ENCODE measurements around the gene RFC2. TPM values are rescaled to one million over a fixed set of nuclear protein-coding genes. Genes with fewer than 3 reads are reported as not detected.

RFC2 gene
- total and polyA plus RNA-seq, 10 of the 15 experiments (the other 5 are each of a cell fraction or from before 2014, with no cell fraction given): 25.8 to 145 (median 90.9) TPM

GRCh38 chr7:74289018-74289658 lies 34.9 kb upstream of the RFC2 start, which contains the start of gene CLIP2:
Gene CLIP2 (plus strand): TSS chr7:74289407. CDS start chr7:74317547, 28,140 bp downstream.
- peak within 1 kb of the TSS; percentile 93 for H3K4me2 ChIP-seq (ENCODE audit: control insufficient read depth, insufficient read depth)
- POLR2A ChIA-PET: interaction anchor here (0.5 to 8.7 kb wide), 10 partner anchors 10 to 83 kb away, joined by 3 to 171 read pairs (median 4); partner anchors contain the start of gene LAT2
- CTCF ChIA-PET: interaction anchor here (1.1 to 9.2 kb wide), 6 partner anchors 13 to 82 kb away, joined by 3 to 103 read pairs (median 34); partner anchors contain the start of gene LAT2
- no peak for DNase-seq (ENCODE audit: low read depth, low spot score)
- H3K27ac ChIP-seq (ENCODE audit: control insufficient read depth, insufficient read depth): peak within 1 kb of the TSS; percentile 93
- FAIRE-seq: no peak
- BruUV-seq (replicated peaks): no TSS peak
- peak within 1 kb of the TSS; percentile 97 for H3K4me3 ChIP-seq
- RAD21 ChIA-PET (ENCODE audit: unreplicated experiment): interaction anchor here (0.8 to 12.0 kb wide), 12 partner anchors 10 to 112 kb away, joined by 3 to 169 read pairs (median 8); partner anchors contain the start of gene LAT2
- in situ Hi-C loops (cut with MboI): loop anchor here (5.0 kb wide), 1 partner anchor 82 kb away; no protein-coding TSS in a partner anchor
- no peaks in the 10 kb centered on the region for H3K9me3 ChIP-seq (replicated peaks; ENCODE audit: control insufficient read depth, insufficient read depth, low read length)
- peak within 1 kb of the TSS; percentile 91 for H3K9ac ChIP-seq (ENCODE audit: control insufficient read depth, insufficient read depth, low read length)
- ATAC-seq: peak; percentile 49
- peaks cover 3% of the 10 kb centered on the region; the same call in 1 of the 2 replicates for H4K20me1 ChIP-seq (ENCODE audit: control insufficient read depth, insufficient read depth)
- no peaks in the 10 kb centered on the region for H3K36me3 ChIP-seq (ENCODE audit: control insufficient read depth in 2 of 2, insufficient read depth in 2 of 2, low read length in 1 of 2)
- intact Hi-C loops (cut with micrococcal nuclease; ENCODE audit: unreplicated experiment): loop anchor here (1.0 to 10.0 kb wide), 5 partner anchors 18 to 376 kb away; partner anchors contain the start of gene RFC2
- SMC1A ChIA-PET (ENCODE audit: uncharacterized antibody, unreplicated experiment): interaction anchor here (1.3 to 12.0 kb wide), 7 partner anchors 10 to 112 kb away, joined by 4 to 285 read pairs (median 7); no protein-coding TSS in a partner anchor
- H3K4me1 ChIP-seq (ENCODE audit: control insufficient read depth, insufficient read depth, low read length): peaks cover 44% of the 10 kb centered on the region
- no peaks in the 10 kb centered on the region for H3K27me3 ChIP-seq (replicated peaks in 1 of 2; ENCODE audit: control insufficient read depth in 2 of 2, insufficient read depth in 2 of 2, low read length in 1 of 2)
- WGBS (ENCODE audit: insufficient coverage, insufficient replicate concordance, low lambda C conversion rate, missing lambda C conversion rate): 2% methylated on average over 47 of the region's 67 CpGs
- peak within 1 kb of the TSS; percentile 90 for H2AFZ ChIP-seq (ENCODE audit: control insufficient read depth, low read depth, low read length)
- H3K79me2 ChIP-seq (ENCODE audit: control insufficient read depth, insufficient read depth, low read length): peaks cover 71% of the 10 kb centered on the region
- 0 out of 2 replicates have a peak, but pooled peaks have one; percentile 13 for TF ChIP-seq ZNF24 (IDR thresholded peaks at IDR 0.05)
- TF ChIP-seq POU2F2 (IDR thresholded peaks at IDR 0.05; ENCODE audit: borderline replicate concordance, low read depth, low read length): no peak
- TF ChIP-seq MTA3 (IDR thresholded peaks at IDR 0.05; ENCODE audit: borderline replicate concordance, low read length): no peak
- TF ChIP-seq HSF1 (IDR thresholded peaks at IDR 0.05; ENCODE audit: low read depth, low read length): no peak
- TF ChIP-seq RAD21 (IDR thresholded peaks at IDR 0.05; ENCODE audit: insufficient read depth, low read depth, low read length): 0 out of 2 replicates have a peak, but pooled peaks have one; percentile 5
- TF ChIP-seq MEF2A (IDR thresholded peaks at IDR 0.05; ENCODE audit: insufficient read depth, low read depth, low read length): no peak
- TF ChIP-seq ASH2L (IDR thresholded peaks at IDR 0.05; ENCODE audit: borderline replicate concordance, low read depth): no peak
- no peak for TF ChIP-seq TCF3 (IDR thresholded peaks at IDR 0.05; ENCODE audit: borderline replicate concordance, insufficient read depth, low read depth, low read length)
- 0 out of 2 replicates have a peak, but pooled peaks have one; percentile 26 for TF ChIP-seq SIN3A (IDR thresholded peaks at IDR 0.05; ENCODE audit: low read depth, low read length)
- no peak for TF ChIP-seq BCL3 (IDR thresholded peaks at IDR 0.05; ENCODE audit: borderline replicate concordance, insufficient read depth, low read depth, low read length, poor library complexity, severe bottlenecking)
- TF ChIP-seq SREBF1 (IDR thresholded peaks at IDR 0.05; ENCODE audit: low read length): no peak
- peak; percentile 2; the same call in 1 of the 2 replicates for TF ChIP-seq GATAD2B (conservative IDR thresholded peaks at IDR 0.05; ENCODE audit: low read depth)
- no peak for TF ChIP-seq PKNOX1 (IDR thresholded peaks at IDR 0.05)
- no peak for TF ChIP-seq CBX5 (IDR thresholded peaks at IDR 0.05; ENCODE audit: low read depth)
